HG03378 (cell line): ENCODE results near the gene TMA16.
A peak's percentile ranks its signal among the peaks of the same experiment; 100 is the strongest.
"Not testable (repeated sequence)": the region's sequence is repeated elsewhere in the genome, so short reads cannot be mapped to it uniquely, and the experiment has no call there.

ENCODE experiments used
- ATAC-seq: cut with Tn5 transposase; IDR thresholded peaks from one replicate; pipeline ENCODE4 v1.9.1; 2021; ENCODE audit warnings: mild to moderate bottlenecking, moderate library complexity; ENCODE audit not compliant: unreplicated experiment

TMA16 gene

DNA sequence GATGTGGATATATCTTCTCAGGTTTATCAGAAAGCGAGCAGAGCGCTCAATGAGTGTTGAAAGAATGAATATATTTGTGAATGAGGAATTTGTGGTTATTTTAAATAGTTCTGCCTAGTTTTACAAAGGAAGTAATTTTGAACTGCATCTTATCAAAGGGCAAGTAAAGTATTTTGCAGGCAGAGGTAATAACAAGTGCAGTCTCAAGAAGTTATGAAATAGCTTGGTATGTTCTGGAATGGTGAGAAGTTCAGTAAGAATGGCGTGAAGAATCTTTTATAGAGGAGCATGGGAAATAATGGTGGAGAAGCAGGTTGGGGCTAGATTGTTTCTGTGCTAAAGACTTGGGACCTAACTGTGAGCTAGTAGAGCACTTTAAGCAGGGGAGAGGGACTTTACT is 10.9 kb downstream of the TMA16 start:
- ATAC-seq, result no peak

DNA sequence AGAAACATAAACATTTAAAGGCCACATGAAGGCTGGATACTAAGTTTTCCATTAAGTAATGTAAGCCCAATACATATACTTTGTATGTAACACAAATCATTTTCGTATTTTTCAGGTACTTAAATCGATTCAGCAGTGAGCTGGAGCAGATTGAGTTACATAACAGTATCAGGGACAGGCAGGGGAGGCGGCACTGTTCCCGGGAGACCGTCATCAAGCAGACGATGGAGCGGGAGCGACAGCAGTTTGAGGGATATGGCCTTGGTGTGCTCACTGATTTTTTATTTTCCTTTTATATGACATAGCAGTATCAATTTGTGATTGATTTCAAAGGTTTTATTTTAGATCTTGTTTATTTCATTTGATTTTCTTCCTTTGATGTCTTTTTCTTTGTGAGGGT is 20.7 kb downstream of the TMA16 start:
- no peak for ATAC-seq

DNA sequence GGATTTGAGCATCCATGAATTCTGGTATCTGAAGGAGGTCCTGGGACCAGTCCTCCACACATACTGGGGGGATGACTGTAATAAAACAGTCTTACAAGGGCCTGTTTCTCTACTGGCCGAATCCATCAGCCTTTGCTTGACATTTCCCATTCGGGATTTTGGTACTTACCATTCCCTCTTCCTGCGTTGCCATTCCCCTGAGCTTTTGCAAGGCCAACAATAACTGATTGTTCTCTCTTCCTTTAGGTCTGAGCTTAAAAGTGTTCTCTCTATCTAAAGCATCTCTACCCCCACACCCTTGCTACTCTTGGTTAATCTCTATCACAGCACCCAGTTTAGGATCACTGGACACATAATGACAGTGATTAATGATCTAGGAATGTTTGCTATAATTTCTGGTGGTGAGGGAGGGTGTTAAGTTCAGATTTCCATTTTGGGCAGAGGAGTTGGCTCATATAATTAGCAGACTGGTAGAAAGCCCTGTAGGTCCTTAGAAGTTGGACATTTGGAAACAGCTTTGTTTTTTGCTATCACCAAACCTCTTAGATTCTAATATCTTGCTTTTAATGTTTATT is 29.4 kb downstream of the TMA16 start:
- ATAC-seq, result no peak

DNA sequence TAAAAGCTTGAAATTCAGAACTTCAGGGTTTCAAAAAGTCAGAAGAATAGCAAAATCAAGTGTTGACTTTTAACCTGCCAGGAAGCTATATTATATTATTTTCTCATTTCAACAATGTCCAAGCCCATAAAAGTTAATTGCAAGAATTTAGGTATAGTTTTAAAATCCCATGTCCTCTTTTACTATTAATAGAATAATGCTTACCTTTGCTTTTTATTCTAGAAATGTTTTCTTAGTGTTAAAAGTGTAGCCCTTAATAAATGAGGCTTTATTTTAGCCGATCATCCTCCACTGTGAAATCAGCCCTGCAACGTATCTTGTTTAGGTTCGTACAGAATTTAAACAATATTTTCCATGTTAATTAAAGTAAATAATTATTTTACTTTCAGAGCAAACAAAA is 31.5 kb downstream of the TMA16 start:
- ATAC-seq, result no peak

DNA sequence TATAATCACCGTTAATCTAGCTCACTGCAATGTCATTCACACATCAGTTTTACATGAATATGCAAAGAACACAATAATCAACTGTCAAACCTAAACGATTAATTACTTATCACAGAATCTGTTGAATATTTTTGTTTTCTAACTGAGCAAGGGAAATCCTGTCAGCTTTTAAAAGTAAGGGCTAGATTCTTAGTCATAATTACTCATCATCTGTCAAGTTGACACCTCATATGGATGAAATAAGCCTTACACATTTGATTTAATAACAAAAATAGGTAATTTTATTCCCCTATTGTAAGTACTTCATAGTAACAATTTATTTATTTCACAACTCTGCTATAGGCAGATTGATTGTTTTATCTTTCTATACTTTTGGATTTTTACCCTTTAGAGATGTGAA is 32.7 kb downstream of the TMA16 start:
- no peak for ATAC-seq

DNA sequence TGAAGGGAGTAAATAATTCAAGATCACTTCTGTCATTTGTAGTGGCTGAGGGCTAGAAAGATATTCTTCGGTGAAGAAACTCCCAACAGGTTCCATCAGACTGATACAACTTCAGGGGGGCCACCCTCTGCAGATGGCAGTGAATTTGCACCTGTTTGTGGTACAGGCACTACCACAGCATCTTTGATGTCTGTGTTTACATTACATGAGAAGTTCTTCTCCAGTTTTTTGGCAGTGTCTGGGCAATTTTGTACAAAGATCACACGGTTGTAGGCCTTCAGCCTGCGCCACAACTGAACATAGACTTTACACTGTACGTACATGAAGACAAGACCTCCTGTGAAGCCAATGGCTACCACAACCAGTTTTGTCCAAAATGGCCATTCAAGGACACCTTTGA is 34.2 kb downstream of the TMA16 start:
- ATAC-seq, result no peak

DNA sequence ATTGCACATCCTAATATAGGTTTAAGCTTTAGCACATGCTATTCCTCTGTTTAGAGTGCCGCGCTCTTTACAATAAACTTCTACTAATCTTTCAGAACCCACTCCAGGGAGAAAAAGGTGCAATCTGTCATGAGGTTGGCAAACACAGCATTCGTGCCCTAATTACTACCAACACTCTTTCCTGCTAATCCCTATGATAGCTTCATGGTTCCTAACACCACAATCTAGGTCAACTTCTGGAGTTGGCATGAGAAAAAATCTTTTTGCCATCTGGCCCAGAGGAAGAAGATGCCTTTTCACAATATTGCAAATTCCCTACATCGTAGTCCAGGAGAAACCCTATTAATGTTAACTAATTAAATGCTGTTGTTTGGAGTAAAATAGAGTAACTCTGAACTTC is 39.6 kb downstream of the TMA16 start:
- no peak for ATAC-seq

DNA sequence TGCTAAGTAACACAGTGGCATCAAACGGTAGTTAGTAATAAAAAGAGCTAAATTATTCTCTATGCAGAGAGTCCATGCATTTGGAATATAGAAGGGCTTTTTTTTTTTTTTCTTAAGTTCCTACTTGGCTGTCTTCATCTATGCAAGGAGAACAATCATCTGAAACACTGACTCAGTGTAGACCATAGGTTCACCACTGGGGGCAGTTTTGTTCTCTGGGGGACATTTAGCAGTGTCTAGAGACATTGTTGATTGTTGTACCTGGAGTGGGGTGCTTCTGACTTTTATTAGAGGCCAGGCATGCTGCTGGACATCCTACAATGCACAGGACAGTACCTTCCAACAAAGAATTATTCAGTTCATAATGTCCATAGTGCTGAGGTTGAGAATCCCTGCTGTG is 41.2 kb downstream of the TMA16 start:
- ATAC-seq, result no peak

DNA sequence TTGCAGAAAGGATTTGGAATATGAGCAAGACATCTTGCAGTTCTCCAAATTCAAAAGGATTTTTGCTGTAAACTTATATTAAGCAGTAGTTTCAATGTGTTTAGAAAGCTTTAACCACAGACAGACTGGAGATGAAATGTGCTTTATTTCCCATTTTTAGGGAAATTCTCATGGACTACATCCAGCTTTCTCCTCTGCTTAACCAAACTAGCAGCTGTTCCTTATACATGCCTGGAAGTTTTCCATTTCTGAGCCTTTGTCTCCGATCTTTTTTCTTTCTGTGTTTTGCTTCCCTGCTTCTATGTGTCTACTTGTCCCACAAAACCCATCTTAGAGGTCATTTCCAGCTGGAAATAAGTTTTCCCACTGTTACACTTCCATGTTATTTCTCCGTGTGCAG is 41.6 kb downstream of the TMA16 start:
- ATAC-seq, result no peak

DNA sequence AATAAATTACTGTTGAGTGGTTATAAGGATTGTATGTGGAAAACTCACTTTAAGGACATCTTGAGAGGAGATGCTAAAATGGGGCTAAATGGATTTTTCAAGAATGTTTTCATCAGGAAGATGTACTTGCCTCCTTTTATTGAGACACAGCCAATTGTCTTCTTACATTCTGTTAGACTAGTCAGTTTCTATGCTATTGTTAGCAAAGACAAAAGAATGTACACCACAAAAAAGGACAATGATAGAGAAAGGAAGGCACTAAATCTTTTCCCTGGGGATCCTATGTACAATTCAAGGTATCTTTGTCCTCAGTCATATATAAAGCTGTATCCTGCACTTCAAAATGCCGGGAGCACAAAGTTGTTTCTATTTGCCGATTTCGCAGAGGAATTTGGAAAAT is 42.6 kb downstream of the TMA16 start:
- ATAC-seq, result no peak

DNA sequence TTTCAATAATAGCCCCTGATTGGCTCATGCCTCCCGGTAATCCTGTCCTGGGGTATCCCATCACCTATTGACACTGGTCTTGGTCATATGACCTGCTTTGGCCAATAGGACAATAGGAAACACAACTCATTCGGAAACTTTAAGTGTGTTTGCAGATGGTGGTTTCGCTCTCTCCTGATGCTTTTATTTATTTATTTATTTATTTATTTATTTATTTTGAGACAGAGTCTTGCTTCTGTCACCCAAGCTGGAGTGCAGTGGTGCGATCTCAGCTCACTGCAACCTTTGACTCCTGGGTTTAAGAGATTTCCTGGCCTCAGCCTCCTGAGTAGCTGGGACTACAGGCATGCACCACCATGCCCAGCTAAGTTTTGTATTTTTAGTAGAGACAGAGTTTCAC is 44.3 kb downstream of the TMA16 start:
- ATAC-seq, result not testable (repeated sequence)

DNA sequence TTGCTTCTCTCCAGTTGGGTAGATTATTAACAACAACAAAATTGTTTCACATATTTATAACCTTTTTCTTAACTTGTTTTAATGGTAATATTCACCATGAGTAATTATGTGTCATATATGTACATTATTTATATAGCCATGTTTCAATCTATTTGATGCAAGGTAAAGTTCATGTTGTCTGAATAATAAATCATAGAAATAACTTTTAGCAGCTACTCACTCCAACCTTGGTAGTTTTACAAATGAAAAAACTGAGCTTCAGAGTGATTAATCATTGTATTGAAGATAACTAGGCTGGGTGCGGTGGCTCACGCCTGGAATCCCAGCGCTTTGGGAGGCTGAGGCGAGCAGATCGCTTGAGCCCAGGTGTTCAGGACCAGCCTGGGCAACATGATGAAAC is 46.0 kb downstream of the TMA16 start:
- no peak for ATAC-seq

DNA sequence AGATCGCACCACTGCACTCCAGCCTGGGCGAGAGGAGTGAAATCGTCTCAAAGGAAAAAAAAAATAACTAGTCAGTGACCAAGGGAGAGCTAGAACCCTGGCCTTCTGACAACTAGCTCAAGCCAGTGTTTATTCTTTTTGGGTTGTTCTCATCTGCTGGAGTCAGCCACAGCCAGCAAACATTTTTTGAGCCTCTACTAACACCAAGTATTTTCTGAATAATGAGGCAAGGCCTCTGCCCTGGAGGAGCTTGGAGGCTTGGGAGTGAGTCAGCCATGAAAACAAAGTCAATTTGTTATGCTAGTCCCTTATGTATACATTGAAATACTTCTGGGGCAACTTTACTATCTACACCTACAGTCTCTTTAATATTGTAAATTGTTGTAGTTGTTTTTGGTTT is 46.5 kb downstream of the TMA16 start:
- ATAC-seq, result no peak

DNA sequence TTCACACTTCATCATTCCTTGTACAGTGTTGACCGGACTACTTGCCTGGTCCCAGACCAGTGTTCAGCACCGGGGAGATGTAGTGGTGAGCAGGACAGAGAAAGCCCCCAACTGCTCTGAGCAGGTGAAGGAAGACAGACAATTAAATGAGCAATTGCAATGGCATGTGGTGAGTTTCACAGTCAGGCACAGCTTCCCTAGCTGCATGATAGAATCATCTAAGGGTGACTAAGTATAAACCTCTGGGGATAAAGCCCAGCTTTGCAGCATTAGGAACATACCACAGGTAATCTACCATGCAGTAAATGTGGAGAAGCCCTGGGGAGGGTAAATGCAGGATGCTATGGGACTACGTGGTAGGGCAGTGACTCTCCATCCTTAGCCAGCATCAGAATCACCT is 47.8 kb downstream of the TMA16 start:
- no peak for ATAC-seq

DNA sequence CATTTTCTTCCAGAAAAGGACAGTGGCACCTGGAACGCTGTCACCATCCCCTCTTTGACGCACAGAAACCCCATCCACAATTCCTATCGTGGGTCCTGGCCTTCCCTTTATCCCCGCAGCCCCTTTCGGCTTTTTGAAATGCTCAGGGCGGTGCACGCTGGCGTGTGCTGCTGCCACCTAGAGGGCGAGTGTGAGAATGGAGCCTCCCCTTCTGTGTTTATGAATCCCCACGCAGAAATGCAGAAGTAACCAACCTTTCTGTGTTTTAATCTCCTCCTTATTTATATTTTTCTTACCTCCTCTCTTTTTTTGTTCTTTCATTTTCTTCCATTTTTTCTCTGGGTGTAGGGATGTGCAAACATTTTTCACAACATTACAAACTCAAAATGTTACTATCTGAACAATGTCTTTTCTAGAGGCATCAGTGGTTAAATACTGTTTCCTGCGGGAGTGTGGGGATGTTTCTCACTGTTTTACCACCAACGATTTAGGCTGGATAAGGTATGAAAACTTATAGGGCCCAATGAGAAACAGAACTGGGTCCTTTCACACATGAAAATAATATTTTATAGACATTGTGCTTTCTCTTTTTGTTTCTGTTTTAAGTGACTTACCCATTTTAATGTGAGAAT is 50.0 kb downstream of the TMA16 start:
- peak; percentile 83 for ATAC-seq

DNA sequence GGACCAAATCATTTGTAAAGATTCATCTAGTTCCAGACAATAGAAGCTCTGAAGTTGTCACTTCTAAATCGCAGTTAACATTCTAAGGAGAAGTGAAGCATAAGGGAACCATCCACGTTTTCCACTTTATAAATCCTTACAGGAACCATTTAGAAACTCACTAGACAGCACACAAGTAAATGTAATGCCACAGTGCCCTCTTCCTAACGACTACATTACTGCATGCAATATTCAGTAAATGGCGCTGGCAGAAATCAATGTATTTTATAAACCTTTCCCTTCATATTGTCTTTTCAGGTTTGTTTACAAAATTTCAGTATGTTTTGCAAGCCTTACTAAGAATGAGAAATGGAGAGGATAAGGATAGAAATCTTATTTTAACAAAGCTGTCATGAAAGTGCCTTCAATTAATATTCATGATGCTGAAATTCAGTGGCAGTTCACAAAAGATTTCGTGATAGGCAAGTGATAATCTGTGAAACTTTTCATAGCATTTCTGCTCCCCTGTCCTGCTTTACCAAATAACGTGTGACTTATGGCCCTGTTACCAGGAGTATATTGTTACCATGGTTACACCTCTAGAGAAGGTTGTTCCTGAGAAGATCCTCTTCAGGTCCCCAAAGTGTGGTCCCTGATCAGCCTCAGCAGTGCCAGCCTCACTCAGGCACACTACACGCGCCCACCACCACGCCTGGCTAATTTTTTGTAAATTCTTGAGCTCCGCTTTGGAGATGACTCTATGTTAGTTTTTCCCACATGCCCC is 54.2 kb downstream of the TMA16 start:
- peak; percentile 42 for ATAC-seq

DNA sequence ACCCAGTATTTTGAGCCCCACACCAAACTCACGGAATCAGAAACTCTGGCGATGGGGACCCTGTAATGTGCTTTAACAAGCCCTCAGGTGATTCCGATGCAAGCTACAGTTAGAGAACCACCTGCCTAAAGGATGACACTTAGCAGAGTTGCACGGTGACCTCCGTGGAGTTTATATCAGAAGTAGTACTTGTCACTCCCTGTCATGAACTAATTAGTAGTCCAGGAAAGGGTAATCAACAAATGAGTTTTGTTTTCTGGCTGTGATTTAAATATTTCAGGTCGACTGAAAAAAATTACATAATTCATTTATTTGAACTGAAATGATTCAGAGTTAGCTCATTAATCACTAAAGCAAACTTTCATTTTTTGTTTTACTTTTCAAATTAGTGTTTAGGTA is 56.4 kb downstream of the TMA16 start:
- no peak for ATAC-seq

DNA sequence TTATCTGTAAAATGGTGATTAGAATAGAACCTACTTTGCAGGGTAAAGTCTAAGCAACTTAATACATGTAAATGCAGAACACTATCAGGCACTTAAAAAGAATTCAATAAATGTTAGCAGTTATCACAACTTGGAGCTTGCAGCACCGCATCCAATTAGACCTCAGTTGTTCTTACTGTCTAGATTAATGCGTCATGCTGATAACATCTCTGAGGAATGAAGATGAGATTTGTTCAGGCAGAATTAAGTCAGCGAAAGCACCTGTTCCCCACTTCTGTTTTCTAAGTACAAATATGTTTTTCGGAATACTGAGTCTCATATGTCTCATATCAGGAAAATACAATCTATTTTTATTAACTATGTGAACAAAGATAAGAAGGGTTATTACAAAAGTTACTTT is 58.7 kb downstream of the TMA16 start:
- ATAC-seq, result no peak

DNA sequence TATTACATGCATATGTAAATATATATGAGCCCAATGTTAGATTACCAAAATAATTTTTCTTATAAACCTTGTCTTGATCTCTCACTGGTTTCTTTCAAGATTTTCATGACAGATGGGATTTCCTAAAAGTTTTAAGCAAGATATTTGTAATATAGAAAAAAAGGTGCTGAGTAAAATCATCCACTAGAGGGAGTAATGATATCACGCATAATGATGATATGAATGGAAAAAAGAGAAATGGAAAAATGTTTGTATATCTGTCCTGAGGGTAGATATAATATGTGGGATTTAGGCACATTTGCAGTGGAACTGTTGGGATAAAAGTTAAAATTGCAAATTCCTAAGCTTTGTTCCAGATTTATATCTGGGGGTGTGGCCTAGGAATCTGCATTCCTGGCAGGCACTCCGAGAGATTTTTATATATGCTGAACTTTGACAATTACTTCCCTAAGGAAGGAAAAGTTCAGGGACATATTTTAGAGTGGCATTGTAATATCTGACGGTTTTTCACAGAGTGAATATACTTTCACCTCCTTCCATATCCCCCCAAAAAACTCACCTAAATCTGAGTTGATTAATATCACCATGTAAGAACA is 60.5 kb downstream of the TMA16 start:
- no peak for ATAC-seq

DNA sequence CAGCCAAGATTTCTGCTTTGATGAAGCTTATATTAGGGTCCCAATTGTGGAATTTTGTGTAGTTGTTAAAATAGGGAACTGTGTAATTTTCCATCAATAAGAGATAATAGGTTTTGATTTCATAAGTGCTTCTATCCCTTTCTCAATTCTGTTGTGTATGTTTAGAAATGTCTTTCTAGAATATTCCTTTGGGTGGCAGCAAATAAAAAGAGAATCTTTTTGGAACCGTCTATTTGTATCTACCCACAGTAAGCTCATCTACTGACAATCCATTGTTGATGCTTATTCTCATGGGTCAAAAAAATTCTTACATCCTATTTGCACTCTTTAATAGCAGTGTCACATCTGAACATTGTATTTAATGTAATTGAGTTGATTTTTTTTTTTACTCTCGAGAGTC is 61.7 kb downstream of the TMA16 start:
- peak; percentile 57 for ATAC-seq

DNA sequence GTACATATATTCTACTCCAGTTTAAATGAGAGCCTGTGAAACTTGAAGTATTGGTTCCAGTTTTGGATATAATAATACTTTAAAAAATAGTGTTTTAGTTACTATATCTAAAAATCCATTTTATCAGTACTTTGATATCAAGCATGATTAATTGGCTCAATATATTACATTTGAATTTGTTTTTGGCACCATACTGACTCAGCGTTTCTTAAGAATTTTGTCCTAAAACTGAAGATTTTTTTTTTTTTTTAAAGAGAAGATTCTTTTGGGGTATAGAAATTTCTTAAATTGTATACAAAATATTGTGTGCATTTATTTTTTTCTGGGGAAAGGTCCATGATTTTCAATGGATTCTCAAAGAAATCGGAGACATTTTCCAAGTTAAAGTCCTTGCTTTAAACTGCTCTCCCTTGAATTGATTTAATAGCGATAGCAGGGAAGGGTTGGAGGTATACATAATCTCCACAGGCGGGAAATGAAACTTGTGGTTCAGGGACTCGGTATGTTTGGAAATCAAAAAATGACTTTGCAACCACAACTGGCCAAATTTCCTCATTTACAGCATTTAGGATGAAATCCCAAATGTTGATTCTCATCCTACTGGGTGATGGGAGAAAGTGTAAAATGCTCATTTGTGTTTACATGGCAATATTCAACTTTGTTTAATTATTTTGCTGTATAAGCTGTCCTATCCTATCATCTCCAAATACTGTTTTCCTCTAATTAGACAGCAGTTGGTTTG is 62.3 kb downstream of the TMA16 start:
- ATAC-seq, result no peak
